HG03108 (cell line): Measurements from ENCODE around the gene FAM114A1.
A peak's percentile ranks its signal among the peaks of the same experiment; 100 is the strongest.

Source experiments
- ATAC-seq: cut with Tn5 transposase; IDR thresholded peaks from one replicate; pipeline ENCODE4 v1.9.1; 2021; ENCODE audit warnings: moderate library complexity; ENCODE audit not compliant: unreplicated experiment

The FAM114A1 gene

DNA sequence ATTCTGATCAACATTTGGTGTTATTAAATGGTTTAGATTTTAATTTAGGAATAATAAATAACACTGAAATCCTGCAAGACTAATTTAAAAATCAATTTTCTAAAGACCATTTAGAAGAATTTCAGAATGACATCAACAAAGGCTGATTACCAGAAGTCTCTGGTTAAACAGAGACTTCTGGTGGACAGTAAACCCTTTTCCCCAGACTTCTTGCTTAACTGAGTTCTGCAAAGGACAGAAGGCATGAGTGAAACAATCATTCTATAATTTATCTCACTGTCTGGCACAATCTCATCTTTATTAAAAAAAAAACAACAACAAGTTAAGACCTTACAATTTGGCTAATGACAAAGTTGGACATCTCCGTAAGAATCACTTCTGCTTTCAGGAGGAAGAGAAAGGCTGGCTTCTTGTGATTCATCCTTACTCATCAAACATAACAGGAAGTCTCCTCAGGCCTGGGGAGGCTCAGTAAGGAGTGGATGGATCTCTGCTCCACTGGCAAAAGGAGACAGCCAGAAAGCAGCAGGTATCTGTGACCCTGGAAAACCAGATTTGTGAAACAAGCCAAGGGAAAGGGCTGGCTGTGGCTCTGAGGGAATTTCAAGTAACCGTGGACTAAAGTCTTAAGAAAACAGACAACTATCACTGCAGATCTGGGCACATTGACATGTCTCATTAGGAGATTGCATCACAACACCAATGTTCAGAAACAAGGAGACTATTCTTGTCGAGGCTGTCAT, 10.1 kb upstream of the FAM114A1 start:
- peak; percentile 55 for ATAC-seq

GRCh38 chr4:38858097-38858420, 9.5 kb upstream of the FAM114A1 start:
- no peak for ATAC-seq

DNA sequence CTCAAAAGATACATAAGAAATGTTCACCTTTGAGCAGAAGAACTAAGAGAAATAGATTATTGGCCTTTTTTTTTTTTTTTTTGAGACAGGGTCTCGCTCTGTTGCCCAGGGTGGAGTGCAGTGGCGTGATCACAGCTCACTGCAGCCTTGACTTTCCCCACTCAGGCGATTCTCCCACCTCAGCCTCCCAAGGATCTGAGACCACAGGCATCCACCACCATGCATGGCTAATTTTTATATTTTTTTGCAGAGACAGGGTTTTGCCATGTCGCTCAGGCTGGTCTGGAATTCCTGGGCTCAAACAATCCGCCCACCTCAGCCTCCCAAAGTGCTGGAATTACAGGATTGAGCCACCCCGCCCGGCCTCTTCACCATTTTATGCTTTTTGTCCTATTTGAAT, 8.1 kb upstream of the FAM114A1 start:
- no peak for ATAC-seq

GRCh38 chr4:38860788-38861424, 6.7 kb upstream of the FAM114A1 start:
- ATAC-seq, result no peak

DNA sequence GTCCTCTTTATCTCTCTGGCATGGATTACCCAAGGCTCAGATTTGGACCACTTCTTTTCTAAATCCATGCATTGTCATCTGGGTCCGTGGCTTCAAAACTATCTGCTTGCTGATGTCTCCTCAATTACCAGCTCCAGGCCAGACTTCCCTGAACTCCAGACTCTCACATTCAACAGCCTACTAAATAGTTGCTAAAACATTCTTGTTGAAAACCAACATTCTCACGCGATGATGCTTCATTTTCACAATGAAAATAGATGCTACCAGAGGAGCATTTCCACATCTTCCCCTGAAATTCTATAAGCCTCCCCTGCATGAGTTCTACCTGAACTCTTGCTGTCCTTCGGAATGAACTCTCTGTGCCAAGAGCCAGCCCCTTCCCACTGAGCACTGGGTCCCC, 5.8 kb upstream of the FAM114A1 start:
- no peak for ATAC-seq

GRCh38 chr4:38865445-38865844, 2.2 kb upstream of the FAM114A1 start:
- no peak for ATAC-seq

GRCh38 chr4:38866973-38867477, 581 bp upstream of the FAM114A1 start:
- ATAC-seq, result no peak

- ATAC-seq, result no peak
Measured at GRCh38 chr4:38868059-38868960, 704 bp downstream of the FAM114A1 start.

GRCh38 chr4:38869511-38869910, 1.9 kb downstream of the FAM114A1 start:
- no peak for ATAC-seq

DNA sequence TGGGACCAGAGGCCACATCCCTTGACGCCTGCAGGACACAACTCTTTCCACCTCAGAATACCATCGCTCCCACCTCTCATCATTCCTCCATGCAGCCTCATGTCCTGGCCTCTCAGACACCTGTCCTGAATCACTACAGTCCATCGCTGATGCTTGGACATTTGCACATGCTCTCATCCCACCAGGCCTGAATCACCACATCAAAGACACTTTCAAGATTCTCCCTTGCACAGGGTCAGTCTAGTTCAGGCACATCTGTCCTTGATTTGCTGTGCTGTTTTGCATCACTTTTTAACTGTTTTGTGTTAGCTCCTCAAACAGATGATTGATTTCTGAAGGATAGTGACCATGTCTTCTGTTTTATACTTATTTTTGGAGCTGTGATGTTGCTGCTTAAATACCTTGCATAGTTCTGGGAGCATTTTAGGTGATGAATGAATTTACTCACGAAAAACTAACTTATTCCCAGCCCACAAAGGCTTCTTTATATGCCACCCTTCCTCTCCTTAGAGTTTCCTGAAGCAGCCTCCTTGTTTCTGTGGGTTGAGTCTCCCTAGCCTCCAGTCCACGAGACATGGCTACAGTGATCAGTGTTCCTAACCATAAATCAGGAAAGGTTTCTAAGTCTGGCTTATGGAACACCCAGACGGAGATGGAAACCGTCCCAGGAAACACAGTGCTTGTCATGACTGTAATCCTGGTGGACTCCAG, 2.6 kb downstream of the FAM114A1 start:
- ATAC-seq, result no peak

- ATAC-seq, result no peak
Measured at GRCh38 chr4:38871593-38871992, 4.0 kb downstream of the FAM114A1 start.

GRCh38 chr4:38872620-38873019, 5.0 kb downstream of the FAM114A1 start:
- ATAC-seq, result no peak

DNA sequence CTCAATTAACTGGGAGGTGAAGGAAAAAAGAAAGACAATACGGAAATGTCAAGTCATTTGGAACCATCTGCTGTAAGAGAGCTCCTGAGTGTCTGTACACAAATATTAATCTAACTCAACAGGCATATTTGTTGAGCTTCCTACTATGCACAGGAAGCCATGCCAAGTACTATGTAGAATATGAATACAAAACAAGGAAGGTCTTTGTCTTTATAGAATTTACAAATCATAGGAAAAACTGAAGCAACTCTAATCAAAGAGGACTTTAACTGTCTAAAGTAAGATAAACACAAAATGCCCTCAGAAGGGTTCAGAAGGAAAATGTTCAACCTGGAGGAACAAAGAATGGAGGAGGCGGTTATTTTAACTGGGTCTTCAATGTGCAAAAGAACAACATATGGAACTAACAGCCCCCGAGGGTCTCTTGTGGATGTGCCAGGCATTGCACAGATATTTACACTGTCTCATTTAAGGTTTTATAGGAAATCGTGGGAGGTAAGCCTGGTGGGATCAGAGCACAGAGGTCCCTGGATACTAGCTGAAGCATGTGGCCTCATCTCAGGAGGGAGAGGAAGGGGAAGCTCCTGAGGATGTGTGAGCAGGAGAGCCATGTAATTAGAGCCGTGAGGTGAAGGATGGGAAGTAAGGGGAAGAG, 5.8 kb downstream of the FAM114A1 start:
- ATAC-seq, result no peak

DNA sequence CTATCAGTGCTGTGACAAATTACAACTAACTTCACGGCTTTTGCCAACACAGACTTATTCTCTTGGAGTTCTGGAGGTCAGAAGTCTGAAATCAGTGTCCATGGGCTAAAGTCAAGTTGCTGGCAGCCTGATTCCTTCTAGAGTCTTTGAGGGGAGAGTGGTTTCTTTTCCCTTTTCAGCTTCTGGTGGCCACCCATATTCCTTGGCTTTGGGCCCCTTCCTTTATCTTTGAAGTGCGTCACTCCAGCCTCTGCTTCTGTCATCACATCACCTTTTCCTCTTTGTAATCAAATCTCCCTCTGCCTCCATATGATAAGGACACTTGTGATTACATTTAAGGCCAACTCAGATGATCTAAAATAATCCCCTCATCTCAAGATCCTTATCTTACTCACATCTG, 9.0 kb downstream of the FAM114A1 start:
- ATAC-seq, result no peak

DNA sequence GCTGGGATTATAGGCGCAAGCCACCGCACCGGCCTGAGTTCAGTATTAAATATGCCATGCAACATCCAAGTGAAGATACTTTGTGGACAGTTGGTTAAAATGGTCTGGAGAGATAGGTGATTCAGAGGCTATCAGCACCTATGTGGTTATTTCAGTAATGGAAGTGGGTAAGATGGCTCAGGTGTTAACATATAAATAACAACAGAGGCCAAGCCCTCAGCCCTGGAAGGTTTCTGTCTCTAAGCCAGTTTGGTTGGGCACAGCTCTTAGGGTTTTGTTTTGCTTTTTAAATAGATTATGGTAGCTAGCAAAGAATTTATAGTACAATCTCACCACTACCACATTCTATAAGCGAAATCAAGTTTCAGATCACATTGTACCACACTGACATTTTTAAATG, 16.6 kb downstream of the FAM114A1 start:
- no peak for ATAC-seq

- ATAC-seq, result peak; percentile 55
Measured at GRCh38 chr4:38889143-38889542, 21.5 kb downstream of the FAM114A1 start.

DNA sequence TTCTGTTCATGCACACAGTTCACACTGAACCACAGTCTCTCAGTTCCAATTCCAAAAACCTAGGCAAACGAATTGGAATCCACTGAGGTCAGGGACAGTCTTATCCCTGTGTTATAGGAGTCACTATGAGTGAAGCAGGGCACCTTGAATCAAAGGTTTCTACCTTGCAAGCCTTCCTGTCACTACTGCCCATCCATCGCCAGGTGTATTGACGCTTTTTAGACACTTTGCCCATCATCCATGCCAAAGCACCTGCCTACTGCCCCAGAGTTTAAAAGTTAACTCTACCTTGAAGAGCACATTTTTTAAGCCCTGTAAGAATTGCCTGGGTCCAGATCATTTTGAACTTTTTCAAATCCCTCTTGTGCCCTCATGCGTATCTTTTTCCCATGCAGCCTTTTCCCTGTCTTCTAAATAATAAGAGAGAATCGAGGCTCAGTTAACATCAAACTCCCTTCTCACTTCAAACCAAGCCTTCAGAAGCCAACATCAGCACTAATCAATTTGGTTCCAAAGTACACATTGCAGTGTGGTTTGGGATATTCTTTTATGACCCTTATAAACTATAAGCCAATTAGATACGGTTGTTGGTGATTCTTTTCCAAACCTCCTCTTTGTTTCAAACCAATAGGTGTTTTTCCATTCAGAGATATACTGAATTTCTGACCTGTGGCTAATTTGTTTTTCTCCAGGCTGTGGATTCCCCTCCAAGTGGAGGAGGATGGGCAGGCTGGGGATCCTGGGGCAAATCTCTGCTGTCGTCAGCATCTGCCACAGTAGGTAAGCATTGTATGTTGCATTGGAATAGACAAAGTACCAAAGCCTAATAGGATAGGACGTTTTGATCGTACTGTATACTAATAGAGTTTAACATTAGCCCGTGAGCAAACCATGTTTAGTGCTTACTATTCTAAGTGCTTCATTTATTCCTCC, 23.7 kb downstream of the FAM114A1 start:
- ATAC-seq, result no peak

GRCh38 chr4:38894322-38894982, 26.8 kb downstream of the FAM114A1 start:
- no peak for ATAC-seq

- ATAC-seq, result no peak
Measured at GRCh38 chr4:38896940-38897339, 29.3 kb downstream of the FAM114A1 start.
